RWPE1 (cell line): Measurements from ENCODE around the gene KMO.

Experiments used
- CTCF ChIA-PET: fragments of 350-600 bp; sonication (Branson Sonifier 250); formaldehyde crosslinking; extraction: SDS; loops from one replicate; lab custom pipeline; 2021; lab: Yijun Ruan, JAX
- POLR2A ChIA-PET: fragments of 400-600 bp; formaldehyde crosslinking; extraction: SDS; loops from one replicate; lab custom pipeline; 2020; ENCODE audit warnings: antibody characterized with exemption; ENCODE audit not compliant: low non-redundant PET; lab: Yijun Ruan, JAX
- DNase-seq: peaks from one replicate; pipeline ENCODE4 v3.0.0; 2012; ENCODE audit warnings: low spot score
- H3K27ac ChIP-seq: fragments of 450-650 bp; 2 replicates; pipeline ENCODE4 v1.5.1; 2017
- TF ChIP-seq, protein P1 (sequence below): fragments of 450-650 bp; conservative IDR thresholded peaks from 2 replicates; pipeline ENCODE4 v1.5.1; 2017; ENCODE audit warnings: low read depth, mild to moderate bottlenecking

KMO gene

DNA sequence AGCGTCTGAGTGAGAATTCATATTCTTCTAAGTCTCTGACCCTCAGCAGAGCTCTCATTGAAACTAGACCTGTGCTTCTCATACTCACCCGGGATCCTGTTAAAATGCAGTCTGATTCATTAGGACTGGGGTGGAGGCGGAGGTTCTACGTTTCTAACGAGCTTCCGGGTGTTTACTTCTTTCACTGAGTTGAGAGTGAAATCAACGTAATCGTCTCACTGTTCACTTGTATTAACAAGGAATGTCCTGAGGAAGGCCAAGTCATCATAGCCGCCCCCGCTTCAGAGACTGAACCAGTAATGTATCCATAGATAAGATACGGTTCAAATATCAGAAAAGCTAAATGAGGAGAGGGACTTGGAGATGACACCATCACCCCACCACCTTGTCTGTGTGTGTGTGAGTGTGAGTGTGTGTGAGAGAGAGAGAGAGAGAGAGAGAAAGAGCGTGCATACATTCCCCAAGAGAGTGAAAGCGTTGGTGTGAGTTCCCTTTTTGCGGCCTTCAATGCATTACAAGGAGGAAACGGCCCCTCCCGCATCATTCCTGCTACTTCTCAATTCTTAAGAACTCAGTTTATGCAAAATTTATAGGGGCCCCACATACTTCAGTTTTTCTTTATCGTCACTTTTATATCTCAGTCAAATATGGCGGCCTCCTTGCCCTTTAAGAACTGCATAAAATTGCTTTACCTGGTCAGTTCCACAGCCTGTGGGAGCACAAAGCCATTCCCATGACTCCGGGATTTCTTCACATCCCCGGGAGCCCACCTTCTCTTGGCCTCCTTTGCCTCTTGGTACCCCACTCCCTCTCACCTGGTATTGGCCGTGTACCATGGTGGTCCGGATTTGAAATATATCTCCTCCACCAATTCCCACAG, 19.8 kb downstream of the KMO start:
- TF ChIP-seq, protein P1, sequence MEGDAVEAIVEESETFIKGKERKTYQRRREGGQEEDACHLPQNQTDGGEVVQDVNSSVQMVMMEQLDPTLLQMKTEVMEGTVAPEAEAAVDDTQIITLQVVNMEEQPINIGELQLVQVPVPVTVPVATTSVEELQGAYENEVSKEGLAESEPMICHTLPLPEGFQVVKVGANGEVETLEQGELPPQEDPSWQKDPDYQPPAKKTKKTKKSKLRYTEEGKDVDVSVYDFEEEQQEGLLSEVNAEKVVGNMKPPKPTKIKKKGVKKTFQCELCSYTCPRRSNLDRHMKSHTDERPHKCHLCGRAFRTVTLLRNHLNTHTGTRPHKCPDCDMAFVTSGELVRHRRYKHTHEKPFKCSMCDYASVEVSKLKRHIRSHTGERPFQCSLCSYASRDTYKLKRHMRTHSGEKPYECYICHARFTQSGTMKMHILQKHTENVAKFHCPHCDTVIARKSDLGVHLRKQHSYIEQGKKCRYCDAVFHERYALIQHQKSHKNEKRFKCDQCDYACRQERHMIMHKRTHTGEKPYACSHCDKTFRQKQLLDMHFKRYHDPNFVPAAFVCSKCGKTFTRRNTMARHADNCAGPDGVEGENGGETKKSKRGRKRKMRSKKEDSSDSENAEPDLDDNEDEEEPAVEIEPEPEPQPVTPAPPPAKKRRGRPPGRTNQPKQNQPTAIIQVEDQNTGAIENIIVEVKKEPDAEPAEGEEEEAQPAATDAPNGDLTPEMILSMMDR, result no peak
- no peak for DNase-seq
- CTCF ChIA-PET, result no interaction called here
- POLR2A ChIA-PET, result no interaction called here
- H3K27ac ChIP-seq, result no peak overlapping the region

DNA sequence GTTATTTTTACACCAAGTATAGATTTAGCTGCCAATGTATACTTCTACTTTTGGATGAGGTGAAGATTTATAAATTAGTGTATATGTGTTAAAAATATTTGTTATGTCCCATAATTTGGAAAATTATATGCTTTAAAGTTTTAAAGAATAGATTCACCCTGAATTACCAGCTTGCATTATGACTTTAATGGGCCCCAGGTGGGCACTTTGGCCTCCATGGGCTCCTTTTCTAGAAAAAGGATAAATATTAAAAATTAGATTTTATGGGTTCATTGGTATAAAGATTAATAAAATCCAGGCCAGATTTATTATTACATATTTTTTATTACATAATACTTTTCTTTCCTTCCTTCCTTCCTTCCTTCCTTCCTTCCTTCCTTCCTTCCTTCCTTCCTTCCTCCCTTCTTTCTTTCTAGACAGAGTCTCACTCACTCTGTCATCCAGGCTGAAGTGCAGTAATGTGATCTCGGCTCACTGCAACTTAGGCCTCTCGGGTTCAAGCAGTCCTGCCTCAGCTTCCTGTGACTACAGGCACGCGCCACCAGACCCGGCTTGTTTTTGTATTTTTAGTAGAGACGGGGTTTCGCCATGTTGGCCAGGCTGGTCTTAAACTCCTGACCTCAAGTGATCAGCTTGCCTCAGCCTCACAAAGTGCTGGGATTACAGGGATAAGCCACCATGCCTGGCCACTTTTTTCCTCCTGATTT, 21.9 kb downstream of the KMO start:
- no peak overlapping the region for H3K27ac ChIP-seq
- ChIA-PET POLR2A (no interaction called here), CTCF (no interaction called here)
- DNase-seq, result no peak
- TF ChIP-seq, protein P1, result no peak

DNA sequence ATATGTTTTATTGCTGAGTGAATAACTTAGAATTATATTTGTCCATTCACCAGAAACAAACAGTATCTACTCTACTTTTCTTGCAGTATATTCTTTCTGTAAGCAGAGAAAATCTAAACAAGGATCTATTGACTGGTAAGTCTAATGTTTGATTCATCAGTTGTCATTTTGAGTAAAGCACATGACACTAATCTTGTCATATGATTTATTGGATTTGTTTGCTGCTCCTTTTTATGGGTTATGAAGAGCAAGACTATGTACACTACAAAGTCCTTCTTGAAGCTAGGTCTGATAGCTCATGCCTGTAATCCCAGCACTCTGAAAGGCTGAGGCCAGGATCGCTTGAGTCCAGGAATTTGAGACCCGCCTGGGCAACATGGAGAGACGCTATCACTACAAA, 23.3 kb downstream of the KMO start:
- POLR2A ChIA-PET, result no interaction called here
- DNase-seq, result no peak
- TF ChIP-seq, protein P1, result no peak
- H3K27ac ChIP-seq, result no peak overlapping the region
- CTCF ChIA-PET, result no interaction called here

DNA sequence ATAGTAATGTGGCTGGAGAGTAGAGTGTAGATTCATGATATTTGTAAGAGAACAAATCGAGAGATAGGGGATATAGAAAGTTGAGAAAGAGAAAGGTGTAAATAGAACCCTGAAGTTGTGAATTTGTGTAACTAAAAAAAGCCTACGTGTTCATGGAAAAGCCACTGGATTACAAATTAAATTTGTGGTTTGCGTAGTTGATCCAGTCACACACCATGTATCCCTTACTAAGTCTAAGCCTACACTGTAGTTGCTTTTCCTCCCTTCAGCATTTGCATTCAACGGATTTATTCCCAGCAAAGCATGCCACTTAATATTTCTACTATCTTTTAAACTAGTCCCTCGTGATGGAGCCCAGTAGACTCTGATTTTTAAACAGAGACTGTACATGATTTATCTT, 24.9 kb downstream of the KMO start:
- TF ChIP-seq, protein P1, result no peak
- H3K27ac ChIP-seq, result no peak overlapping the region
- DNase-seq, result no peak
- ChIA-PET CTCF (no interaction called here), POLR2A (no interaction called here)

DNA sequence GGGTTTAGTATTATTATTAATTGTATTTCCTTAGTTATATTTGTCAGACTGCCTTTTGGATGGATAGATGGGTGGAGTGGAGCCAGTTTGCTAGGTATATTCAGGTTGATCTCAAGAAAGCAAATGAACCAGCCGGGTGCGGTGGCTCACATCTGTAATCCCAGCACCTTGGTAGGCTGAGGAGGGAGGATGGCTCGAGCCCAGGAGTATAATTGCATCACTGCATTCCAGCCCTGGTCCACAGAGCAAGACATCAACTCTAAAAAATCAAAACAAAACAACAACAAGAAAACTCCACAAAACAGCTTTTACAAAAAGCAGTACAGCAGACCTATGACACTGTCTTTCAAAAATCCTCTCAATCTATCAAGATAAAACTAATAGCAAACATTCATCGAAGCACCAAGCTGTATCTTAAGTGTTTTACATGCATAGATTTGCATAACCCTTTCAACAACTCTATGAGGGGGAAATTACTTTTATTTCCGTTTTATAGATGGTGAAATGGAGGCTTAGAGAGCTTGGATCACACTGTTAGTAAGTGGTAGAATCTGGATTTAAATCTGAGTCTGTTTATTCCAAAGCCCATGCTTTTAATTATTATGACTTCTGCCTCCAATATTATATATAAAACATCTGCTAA, 25.5 kb downstream of the KMO start:
- no peak overlapping the region for H3K27ac ChIP-seq
- POLR2A ChIA-PET, result no interaction called here
- CTCF ChIA-PET, result no interaction called here
- TF ChIP-seq, protein P1, result no peak
- no peak for DNase-seq

DNA sequence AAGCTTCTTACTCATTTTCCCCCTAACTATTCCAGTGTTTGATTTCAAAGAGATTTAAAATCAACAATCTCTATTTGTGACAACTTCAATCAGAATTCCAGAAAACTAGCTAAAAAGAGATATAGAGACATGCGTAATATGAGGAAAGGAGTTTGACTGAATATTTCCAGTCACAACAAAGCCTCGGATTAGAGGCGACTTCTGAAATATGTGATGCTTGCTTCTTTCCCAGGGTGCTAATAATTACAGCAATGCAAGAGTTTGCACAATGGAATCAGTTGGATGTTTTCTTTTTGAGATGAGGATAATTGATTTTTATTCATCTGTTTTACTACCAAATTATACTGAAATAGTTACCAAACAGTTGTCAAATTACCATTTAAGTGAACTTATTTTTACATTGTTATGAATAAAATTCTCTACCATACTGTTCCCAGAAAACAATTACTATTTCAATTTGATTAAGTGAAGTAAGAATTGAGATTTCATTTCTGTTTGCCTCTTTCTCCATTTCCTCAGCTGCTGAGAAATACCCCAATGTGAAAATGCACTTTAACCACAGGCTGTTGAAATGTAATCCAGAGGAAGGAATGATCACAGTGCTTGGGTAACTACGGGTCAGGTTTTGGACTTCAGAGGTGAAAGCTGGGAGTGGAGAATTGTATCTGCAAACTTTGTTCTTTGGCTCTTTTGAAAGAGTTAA, 28.1 kb downstream of the KMO start:
- TF ChIP-seq, protein P1, result no peak
- no peak for DNase-seq
- CTCF ChIA-PET, result no interaction called here
- POLR2A ChIA-PET, result no interaction called here
- H3K27ac ChIP-seq, result no peak overlapping the region
